ENCODE data around the gene CDYL. TPM values are rescaled to one million over a fixed set of nuclear protein-coding genes. Genes with fewer than 3 reads are reported as not detected.

Gene CDYL
- total RNA-seq, 1 experiment from 2014 or later: 41.6 TPM

DNA sequence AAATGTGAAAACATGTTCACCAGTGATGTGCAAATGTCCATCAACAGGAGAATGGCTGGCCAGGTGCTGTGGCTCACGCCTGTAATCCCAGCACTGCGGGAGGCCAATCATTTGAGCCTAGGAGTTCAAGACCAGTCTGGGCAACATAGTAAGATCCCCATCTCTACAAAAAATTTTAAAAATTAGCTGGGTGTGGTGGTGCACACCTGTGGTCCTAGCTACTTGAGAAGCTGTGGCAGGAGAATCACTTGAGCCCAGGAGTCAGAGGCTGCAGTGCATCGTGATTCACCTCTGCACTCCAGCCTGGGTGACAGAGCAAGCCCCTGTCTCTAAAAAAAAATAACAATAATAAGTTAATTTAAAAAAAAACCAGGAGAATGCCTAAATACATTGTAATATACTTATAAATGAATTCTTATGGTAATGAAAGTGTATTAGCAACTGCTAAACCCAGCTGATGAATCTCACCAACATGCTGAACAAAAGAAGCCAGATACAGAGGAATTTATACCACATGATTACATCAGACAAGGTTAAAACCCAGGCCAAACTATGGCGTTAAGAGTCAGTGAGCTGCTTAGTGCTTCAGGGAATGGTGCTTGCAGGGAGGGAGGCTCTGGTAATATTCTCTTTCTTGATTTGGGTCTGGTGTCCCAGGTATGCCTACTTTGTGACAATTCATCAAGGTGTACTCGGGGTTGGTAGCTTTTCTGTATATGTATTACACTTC lies 191.3 kb downstream of the CDYL start:
- Mint-ChIP-seq H3K27me3 (ENCODE audit: insufficient read depth, unreplicated experiment) (peaks cover 4% of the 10 kb centered on the region), H3K4me1 (ENCODE audit: low read depth, unreplicated experiment) (no peaks in the 10 kb centered on the region), H3K4me3 (ENCODE audit: unreplicated experiment) (no peak overlapping the region), H3K9me3 (ENCODE audit: unreplicated experiment) (no peaks in the 10 kb centered on the region), H3K36me3 (ENCODE audit: insufficient read depth, unreplicated experiment) (no peaks in the 10 kb centered on the region), H3K27ac (ENCODE audit: unreplicated experiment) (no peak overlapping the region)
- BruUV-seq (replicated peaks): no TSS peak
- Histone ChIP-seq H3K9me3 (no peaks in the 10 kb centered on the region), H3K4me1 (no peaks in the 10 kb centered on the region), H3K36me3 (ENCODE audit: control insufficient read depth, insufficient read depth, low read length) (no peaks in the 10 kb centered on the region), H3K4me3 (ENCODE audit: low read depth, low read length) (no peak overlapping the region), H3K27me3 (replicated peaks; ENCODE audit: control insufficient read depth, insufficient read depth, low read length) (no peaks in the 10 kb centered on the region)
- intact Hi-C loops (cut with micrococcal nuclease; ENCODE audit: unreplicated experiment): no loop called here
- ChIA-PET CTCF (no interaction called here), POLR2A (no interaction called here)
- TF ChIP-seq, protein P1, sequence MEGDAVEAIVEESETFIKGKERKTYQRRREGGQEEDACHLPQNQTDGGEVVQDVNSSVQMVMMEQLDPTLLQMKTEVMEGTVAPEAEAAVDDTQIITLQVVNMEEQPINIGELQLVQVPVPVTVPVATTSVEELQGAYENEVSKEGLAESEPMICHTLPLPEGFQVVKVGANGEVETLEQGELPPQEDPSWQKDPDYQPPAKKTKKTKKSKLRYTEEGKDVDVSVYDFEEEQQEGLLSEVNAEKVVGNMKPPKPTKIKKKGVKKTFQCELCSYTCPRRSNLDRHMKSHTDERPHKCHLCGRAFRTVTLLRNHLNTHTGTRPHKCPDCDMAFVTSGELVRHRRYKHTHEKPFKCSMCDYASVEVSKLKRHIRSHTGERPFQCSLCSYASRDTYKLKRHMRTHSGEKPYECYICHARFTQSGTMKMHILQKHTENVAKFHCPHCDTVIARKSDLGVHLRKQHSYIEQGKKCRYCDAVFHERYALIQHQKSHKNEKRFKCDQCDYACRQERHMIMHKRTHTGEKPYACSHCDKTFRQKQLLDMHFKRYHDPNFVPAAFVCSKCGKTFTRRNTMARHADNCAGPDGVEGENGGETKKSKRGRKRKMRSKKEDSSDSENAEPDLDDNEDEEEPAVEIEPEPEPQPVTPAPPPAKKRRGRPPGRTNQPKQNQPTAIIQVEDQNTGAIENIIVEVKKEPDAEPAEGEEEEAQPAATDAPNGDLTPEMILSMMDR (IDR thresholded peaks at IDR 0.05; ENCODE audit: insufficient read depth in 1 of 2, low read depth in 1 of 2, low read length in 1 of 2, severe bottlenecking in 1 of 2, unreplicated experiment in 1 of 2): no peak
- no peak for DNase-seq

DNA sequence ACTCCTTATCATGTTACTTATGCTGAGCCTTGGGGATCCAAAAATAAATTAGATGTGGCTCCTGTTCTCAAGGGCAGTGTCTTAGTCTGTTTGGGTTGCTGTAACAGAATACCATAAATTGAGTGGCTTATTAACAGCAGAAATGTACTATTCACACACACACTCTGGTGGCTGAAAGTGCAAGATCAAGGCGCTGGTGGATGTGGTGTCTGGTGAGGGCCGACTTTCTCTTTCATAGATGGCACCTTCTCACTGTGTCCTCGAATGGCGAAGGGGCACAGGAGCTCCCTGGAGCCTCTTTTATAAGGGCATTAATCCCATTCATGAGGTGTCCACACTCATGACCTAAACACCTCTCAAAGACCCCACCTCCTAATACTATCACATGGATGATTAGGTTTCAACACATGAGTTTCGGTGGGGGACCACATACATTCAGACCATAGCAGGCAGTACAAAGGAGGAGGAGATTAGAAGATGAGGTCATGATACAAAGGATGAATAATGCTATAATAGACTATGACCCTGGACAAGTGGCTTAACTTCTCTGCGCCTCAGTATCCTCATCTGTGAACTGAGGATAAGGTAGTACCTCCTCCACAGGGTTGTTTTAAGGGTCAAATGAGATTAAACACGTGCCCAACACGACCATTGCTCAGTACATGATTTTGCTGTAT lies 193.5 kb downstream of the CDYL start:
- intact Hi-C loops (cut with micrococcal nuclease; ENCODE audit: unreplicated experiment): no loop called here
- Mint-ChIP-seq H3K27ac (ENCODE audit: unreplicated experiment) (no peak overlapping the region), H3K4me3 (ENCODE audit: unreplicated experiment) (no peak overlapping the region), H3K36me3 (ENCODE audit: insufficient read depth, unreplicated experiment) (no peaks in the 10 kb centered on the region), H3K27me3 (ENCODE audit: insufficient read depth, unreplicated experiment) (peaks cover 4% of the 10 kb centered on the region), H3K4me1 (ENCODE audit: low read depth, unreplicated experiment) (no peaks in the 10 kb centered on the region), H3K9me3 (ENCODE audit: unreplicated experiment) (no peaks in the 10 kb centered on the region)
- no peaks in the 10 kb centered on the region for H3K4me1 ChIP-seq
- no peak overlapping the region for H3K4me3 ChIP-seq (ENCODE audit: low read depth, low read length)
- CTCF ChIA-PET: no interaction called here
- TF ChIP-seq, protein P1 (IDR thresholded peaks at IDR 0.05; ENCODE audit: insufficient read depth in 1 of 2, low read depth in 1 of 2, low read length in 1 of 2, severe bottlenecking in 1 of 2, unreplicated experiment in 1 of 2): no peak
- POLR2A ChIA-PET: no interaction called here
- no peak for DNase-seq
- BruUV-seq (replicated peaks): no TSS peak
- H3K27me3 ChIP-seq (replicated peaks; ENCODE audit: control insufficient read depth, insufficient read depth, low read length): no peaks in the 10 kb centered on the region
- H3K36me3 ChIP-seq (ENCODE audit: control insufficient read depth, insufficient read depth, low read length): no peaks in the 10 kb centered on the region
- no peaks in the 10 kb centered on the region for H3K9me3 ChIP-seq

DNA sequence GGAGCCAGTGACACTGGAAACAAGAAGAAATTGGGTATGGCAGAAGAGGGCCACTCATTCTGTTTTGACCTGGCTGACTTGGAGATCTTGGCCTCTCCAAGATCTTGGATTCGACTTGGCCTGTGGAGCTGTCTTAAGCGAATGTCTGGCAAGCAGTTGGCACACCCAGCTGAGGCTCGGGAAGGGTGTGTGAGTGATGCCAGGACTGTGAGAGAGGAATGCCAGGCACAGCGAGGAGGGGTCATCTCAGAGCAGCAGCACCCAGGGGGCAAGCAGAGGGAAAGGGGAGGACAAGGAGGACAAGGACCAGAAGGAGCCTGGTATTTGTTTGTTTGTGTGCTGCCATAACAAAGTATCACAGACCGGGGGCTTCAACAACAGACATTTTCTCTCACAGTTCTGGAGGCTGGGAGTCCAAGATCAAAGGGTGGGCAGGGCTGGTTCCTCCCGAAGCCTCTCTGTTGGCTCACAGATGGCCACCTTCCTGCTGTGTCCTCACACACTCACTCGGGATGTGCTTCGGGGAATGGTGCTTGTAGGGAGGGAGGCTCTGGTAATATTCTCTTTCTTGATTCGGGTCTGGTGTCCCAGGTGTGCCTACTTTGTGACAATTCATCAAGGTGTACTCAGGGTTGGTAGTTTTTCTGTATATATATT lies 194.7 kb downstream of the CDYL start:
- POLR2A ChIA-PET: no interaction called here
- CTCF ChIA-PET: no interaction called here

More for the DNA sequence above, 194.7 kb downstream of the CDYL start:
- intact Hi-C loops (cut with micrococcal nuclease; ENCODE audit: unreplicated experiment): no loop called here
- Mint-ChIP-seq H3K27me3 (ENCODE audit: insufficient read depth, unreplicated experiment) (peaks cover 4% of the 10 kb centered on the region), H3K9me3 (ENCODE audit: unreplicated experiment) (no peaks in the 10 kb centered on the region), H3K36me3 (ENCODE audit: insufficient read depth, unreplicated experiment) (no peaks in the 10 kb centered on the region), H3K4me1 (ENCODE audit: low read depth, unreplicated experiment) (no peaks in the 10 kb centered on the region), H3K27ac (ENCODE audit: unreplicated experiment) (no peak overlapping the region), H3K4me3 (ENCODE audit: unreplicated experiment) (no peak overlapping the region)
- Histone ChIP-seq H3K4me1 (no peaks in the 10 kb centered on the region), H3K9me3 (no peaks in the 10 kb centered on the region), H3K36me3 (ENCODE audit: control insufficient read depth, insufficient read depth, low read length) (no peaks in the 10 kb centered on the region), H3K27me3 (replicated peaks; ENCODE audit: control insufficient read depth, insufficient read depth, low read length) (no peaks in the 10 kb centered on the region), H3K4me3 (ENCODE audit: low read depth, low read length) (no peak overlapping the region)
- BruUV-seq (replicated peaks): no TSS peak
- DNase-seq: no peak
- TF ChIP-seq, protein P1 (IDR thresholded peaks at IDR 0.05; ENCODE audit: insufficient read depth in 1 of 2, low read depth in 1 of 2, low read length in 1 of 2, severe bottlenecking in 1 of 2, unreplicated experiment in 1 of 2): no peak
